Measurements from ENCODE around the gene ZNF441.
A peak's percentile ranks its signal among the peaks of the same experiment; 100 is the strongest.
"Not testable (repeated sequence)": the region's sequence is repeated elsewhere in the genome, so short reads cannot be mapped to it uniquely, and the experiment has no call there.

ZNF441 gene

GRCh38 chr19:11781295-11782057 is 14.7 kb downstream of the ZNF441 start:
- DNase-seq: no peak

GRCh38 chr19:11783767-11784166 is 17.0 kb downstream of the ZNF441 start:
- DNase-seq: no peak

- no peak for DNase-seq
Observed at GRCh38 chr19:11784356-11784755, 17.6 kb downstream of the ZNF441 start.

GRCh38 chr19:11787536-11787935 is 20.7 kb downstream of the ZNF441 start:
- no peak for DNase-seq

- DNase-seq: no peak
Observed at GRCh38 chr19:11792942-11793341, 26.1 kb downstream of the ZNF441 start.

DNA sequence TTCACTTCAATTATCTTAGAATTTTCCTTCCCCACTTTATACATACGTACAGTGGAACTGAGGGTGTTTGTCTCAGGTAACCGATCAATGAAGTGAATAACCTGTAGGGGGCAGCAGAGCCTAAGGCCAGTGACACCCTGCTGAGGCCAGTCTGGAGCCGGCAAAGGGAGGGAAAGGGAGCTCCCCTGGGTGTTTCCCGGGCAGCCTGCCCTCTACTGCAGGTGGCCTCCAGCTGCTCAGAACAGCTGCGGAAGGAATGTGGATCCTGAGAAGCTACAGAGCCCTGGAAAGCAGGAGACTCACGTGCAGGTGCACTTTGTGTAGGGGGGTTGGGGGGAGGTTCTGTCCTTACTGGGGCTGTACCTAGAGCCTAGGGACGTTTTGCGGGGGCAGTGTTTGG is 30.7 kb downstream of the ZNF441 start:
- peak; percentile 91 for DNase-seq

DNA sequence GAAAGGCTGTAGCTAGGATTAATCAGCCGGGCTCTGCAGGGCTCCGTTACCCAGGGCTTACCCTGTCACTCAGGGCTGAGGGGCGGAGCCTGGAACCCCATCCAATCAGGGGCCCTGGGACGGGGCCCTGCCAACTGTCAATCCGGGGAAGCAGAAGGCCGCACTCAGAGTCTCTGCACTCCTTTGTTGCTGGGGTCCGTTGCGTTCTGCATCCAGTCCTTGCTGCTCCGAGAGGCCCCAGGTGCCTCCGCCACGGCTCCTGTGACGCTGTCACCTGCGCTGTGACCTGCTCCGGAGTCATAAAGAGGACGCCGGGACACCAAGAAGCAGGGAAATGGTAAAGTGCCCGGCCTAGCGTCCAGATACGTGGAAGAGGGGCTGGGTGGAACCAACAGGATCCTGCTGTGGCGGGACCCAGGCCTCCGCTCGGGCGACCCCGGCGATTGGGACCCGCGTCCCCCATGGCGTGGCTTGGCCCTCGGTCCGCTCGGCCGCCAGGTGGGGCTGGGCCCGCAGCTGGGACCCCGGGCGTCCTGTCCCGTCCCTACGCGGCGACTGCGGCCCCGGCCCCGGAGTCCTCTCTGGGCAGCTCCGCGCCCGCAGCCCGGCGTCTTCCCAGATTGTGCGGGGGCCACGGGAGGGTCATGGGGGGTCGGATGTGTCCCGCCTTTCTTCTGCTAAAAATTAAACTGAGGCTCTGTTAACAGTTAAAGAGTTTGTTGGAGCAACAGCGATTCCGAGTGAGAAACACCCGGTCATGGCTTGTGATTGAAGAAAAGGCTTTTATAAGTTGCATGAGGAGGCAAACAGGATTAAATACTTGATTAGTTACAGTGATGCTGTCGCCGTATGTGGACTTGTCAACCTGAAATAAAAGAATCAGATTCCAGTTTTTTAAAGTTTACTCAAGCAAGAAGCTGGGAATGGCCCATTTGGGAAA is 31.9 kb downstream of the ZNF441 start, which contains the start of gene ZNF491:
Gene ZNF491 (plus strand): TSS at position 133 of the 940 bp plus-strand sequence. CDS start 7,431 bp downstream, outside the sequence.
- DNase-seq: peak; percentile 69

- no peak for DNase-seq
Observed at GRCh38 chr19:11806354-11807098, 39.7 kb downstream of the ZNF441 start.

- DNase-seq: no peak
Observed at GRCh38 chr19:11807099-11807380, 40.2 kb downstream of the ZNF441 start.

DNA sequence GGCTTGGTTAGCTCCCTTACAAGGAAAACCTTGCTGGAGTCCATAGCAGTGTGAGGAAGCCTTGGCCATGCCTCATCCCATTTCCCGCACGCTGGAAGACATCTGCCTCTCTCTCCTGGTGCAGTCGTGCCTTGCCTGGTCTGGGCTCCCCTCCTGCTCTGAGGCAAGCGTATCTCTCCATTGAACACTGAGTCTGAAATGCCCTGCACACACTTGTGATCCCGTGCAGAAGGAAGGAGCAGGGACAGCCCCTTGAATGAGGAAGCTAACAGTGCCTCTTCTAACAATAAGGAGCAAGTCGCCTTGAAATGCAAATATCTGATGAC is 46.9 kb downstream of the ZNF441 start:
- no peak for DNase-seq

DNA sequence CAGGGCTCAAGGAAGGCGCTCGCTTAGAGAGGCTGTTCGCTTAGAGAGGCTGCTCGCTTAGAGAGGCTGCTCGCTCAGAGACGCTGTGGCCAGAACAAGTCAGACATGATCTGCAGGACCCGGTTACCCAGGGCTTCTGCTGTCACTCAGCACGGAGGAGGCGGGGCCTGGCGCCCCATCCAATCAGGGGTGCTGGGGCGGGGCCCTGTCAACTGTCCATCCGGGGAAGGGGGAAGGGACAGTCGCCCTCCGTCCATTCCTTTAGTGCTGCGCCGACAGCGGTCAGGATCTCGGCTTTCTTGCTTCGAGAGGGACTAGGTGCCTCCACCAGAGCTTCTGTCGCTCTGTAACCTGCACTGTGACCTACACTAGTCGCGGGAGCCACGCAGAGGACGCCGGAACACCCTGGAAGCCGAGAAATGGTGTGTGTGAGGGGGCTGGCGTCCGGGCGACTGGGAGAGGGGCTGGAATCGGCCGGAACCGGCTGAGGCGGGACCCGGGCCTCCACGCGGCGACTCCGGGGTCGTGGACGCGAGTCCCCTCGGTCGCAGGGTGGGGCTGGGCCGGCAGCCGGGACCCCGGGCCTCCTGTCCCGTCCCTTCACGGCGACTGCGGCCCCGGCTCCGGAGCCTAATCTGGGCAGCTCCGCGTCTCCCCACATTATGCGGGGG is 47.4 kb downstream of the ZNF441 start, which contains the start of gene ZNF440:
Gene ZNF440 (plus strand): TSS at position 245 of the 671 bp plus-strand sequence. CDS start 175 bp downstream, at position 420.
- DNase-seq: peak; percentile 66

- DNase-seq: no peak
Observed at GRCh38 chr19:11814700-11815035, 47.9 kb downstream of the ZNF441 start.

GRCh38 chr19:11821474-11822109 is 54.8 kb downstream of the ZNF441 start:
- no peak for DNase-seq

DNA sequence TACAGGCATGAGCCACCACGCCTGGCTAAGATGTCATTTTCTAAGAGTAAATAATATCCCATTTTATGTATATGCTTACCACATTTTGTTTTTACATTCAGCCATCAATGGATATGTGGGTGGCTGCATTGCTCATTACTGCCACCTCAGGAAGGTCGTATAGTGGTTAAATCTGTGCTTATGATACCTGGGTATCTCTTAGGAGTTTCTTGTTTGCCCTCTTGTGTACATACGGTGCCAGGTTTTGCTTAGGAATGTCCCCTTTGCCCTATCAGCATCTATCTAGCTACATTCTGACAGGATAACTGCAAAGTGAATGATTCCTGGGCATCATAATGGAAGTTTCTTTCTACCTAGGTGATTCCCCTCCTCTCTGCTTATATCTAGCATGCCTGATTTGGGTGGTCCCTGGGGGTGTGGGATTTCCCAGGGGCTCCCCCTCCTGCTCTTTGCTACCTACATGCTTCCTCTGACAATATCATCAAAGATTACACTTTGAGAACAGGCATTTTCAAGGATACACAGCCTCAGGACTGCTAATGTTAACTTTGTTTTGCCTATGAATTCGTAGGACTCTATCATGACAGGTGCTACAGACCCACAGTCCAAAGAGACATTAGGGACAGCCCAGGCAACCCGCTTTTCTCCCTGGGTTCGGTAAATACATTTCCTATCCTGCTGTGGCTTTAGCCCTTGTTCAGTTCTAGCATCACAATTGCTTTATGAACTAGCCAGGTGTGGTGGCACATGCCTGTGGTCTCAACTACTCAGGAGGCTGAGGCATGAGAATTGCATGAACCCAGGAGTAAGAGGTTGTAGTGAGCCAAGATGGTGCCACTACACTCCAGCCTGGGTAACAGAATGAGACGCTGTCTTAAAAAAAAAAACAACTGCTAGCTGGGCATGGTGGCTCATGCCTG is 62.4 kb downstream of the ZNF441 start:
- not testable (repeated sequence) for DNase-seq

- no peak for DNase-seq
Observed at GRCh38 chr19:11832253-11832912, 65.6 kb downstream of the ZNF441 start.

- DNase-seq: no peak
Observed at GRCh38 chr19:11833541-11833940, 66.7 kb downstream of the ZNF441 start.

All from NCI-H2107 (cell line).